Osteoblast (primary cell): ENCODE results near the gene ALMS1. TPM values are rescaled to one million over a fixed set of nuclear protein-coding genes. Genes with fewer than 3 reads are reported as not detected.
A peak's percentile ranks its signal among the peaks of the same experiment; 100 is the strongest.
"Not testable (repeated sequence)": the region's sequence is repeated elsewhere in the genome, so short reads cannot be mapped to it uniquely, and the experiment has no call there.

Experiments used
- DNase-seq: peaks from one replicate; pipeline ENCODE4 v3.0.0; 2011; ENCODE audit warnings: low spot score, mixed read lengths; ENCODE audit not compliant: insufficient read length; ENCODE audit errors: missing footprints
- H2AFZ ChIP-seq: 2 replicates; pipeline ENCODE4 v1.6.0; 2011; ENCODE audit warnings: mild to moderate bottlenecking, low read length
- H3K27ac ChIP-seq: 2 replicates; pipeline ENCODE4 v1.5.1; 2011; ENCODE audit warnings: mild to moderate bottlenecking, low read depth, low read length, moderate library complexity
- H3K27me3 ChIP-seq: 2 replicates; pipeline ENCODE4 v1.6.0; 2012; ENCODE audit warnings: mild to moderate bottlenecking, control low read depth, inconsistent platforms, low read length, moderate library complexity; ENCODE audit not compliant: insufficient read depth
- H3K36me3 ChIP-seq: 2 replicates; pipeline ENCODE4 v1.5.1; 2011; ENCODE audit warnings: mild to moderate bottlenecking, low read length, control low read depth, moderate library complexity; ENCODE audit not compliant: insufficient read depth
- H3K4me1 ChIP-seq: 2 replicates; pipeline ENCODE4 v1.5.1; 2011; ENCODE audit warnings: mild to moderate bottlenecking, low read length, control low read depth, moderate library complexity; ENCODE audit not compliant: insufficient read depth
- H3K4me2 ChIP-seq: 2 replicates; pipeline ENCODE4 v1.6.0; 2011; ENCODE audit warnings: mild to moderate bottlenecking, low read length; ENCODE audit not compliant: insufficient read depth
- H3K4me3 ChIP-seq: fragments of 200-600 bp; sonication (generic); 3 replicates; pipeline ENCODE4 v1.5.1; 2012; ENCODE audit warnings: mild to moderate bottlenecking, low read length, inconsistent platforms; ENCODE audit not compliant: insufficient read depth
- H3K79me2 ChIP-seq: 2 replicates; pipeline ENCODE4 v1.6.0; 2012; ENCODE audit warnings: mild to moderate bottlenecking, low read length, control low read depth, inconsistent platforms; ENCODE audit not compliant: insufficient read depth
- H3K9me3 ChIP-seq: 2 replicates; pipeline ENCODE4 v1.5.1; 2011; ENCODE audit warnings: low read depth, low read length, control low read depth
- H4K20me1 ChIP-seq: 2 replicates; pipeline ENCODE4 v1.6.0; 2012; ENCODE audit warnings: mild to moderate bottlenecking, low read length, control low read depth; ENCODE audit not compliant: insufficient read depth
- total RNA-seq: library from RNA; depleted of rRNA; stranded (reverse); fragments of >200 nt; gene quantifications from 2 replicates; pipeline ENCODE4 v1.2.3, GENCODE V29; 2012
- TF ChIP-seq, protein P1 (sequence below): IDR thresholded peaks from 2 replicates; pipeline ENCODE4 v1.5.1; 2011; ENCODE audit warnings: mild to moderate bottlenecking, low read depth, low read length, moderate library complexity; ENCODE audit errors: extremely low read depth

The ALMS1 gene
- total RNA-seq, 1 donor: 22.1 TPM

DNA sequence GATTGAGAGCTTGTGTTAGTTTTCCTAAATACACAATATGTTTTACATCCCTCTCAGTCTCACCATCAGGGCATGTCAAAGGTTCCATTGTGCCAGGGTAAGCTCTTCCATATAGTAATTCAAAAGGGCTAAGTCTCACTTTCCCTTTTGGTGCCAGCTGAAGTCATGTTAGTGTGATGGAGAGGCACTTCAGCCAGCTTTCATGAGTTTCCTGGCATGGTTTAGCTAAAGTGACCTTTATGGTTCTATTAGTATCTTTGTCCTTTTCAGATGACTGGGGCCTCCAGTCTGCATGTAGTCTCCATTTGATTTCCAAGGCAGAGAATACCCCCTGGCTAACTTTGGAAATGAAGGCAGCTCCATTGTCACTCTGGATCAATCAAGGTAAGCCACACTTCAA, 229.4 kb downstream of the ALMS1 start:
- no peaks in the 10 kb centered on the region for H3K79me2 ChIP-seq
- no peak for DNase-seq
- no peaks in the 10 kb centered on the region for H3K9me3 ChIP-seq
- H3K36me3 ChIP-seq: no peaks in the 10 kb centered on the region
- H4K20me1 ChIP-seq: no peaks in the 10 kb centered on the region
- H3K4me2 ChIP-seq: no peak overlapping the region
- H3K27ac ChIP-seq: no peak overlapping the region
- H3K4me1 ChIP-seq: peaks cover 4% of the 10 kb centered on the region
- H3K27me3 ChIP-seq: no peaks in the 10 kb centered on the region
- H3K4me3 ChIP-seq: no peak overlapping the region
- TF ChIP-seq, protein P1, sequence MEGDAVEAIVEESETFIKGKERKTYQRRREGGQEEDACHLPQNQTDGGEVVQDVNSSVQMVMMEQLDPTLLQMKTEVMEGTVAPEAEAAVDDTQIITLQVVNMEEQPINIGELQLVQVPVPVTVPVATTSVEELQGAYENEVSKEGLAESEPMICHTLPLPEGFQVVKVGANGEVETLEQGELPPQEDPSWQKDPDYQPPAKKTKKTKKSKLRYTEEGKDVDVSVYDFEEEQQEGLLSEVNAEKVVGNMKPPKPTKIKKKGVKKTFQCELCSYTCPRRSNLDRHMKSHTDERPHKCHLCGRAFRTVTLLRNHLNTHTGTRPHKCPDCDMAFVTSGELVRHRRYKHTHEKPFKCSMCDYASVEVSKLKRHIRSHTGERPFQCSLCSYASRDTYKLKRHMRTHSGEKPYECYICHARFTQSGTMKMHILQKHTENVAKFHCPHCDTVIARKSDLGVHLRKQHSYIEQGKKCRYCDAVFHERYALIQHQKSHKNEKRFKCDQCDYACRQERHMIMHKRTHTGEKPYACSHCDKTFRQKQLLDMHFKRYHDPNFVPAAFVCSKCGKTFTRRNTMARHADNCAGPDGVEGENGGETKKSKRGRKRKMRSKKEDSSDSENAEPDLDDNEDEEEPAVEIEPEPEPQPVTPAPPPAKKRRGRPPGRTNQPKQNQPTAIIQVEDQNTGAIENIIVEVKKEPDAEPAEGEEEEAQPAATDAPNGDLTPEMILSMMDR: no peak
- no peak overlapping the region for H2AFZ ChIP-seq

DNA sequence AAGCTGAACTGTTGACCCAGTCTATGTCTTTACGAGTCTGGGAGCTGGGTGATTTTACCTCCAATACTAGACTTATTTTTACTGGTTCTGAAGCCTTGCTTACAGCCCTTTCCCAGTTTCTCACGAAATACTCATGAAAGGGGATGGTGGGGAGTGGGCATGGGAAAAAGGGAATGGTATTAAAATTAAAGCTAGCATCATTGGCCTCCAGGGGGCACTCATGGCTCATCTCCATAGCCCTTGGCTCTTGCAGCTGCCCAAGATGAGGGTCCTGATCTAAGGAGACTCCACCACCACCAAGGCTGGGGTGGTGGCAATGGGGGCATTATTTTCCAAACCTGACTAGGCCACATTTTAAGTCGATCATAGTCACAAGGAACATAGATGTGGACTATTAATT, 234.3 kb downstream of the ALMS1 start:
- H4K20me1 ChIP-seq: not testable (repeated sequence)

DNA sequence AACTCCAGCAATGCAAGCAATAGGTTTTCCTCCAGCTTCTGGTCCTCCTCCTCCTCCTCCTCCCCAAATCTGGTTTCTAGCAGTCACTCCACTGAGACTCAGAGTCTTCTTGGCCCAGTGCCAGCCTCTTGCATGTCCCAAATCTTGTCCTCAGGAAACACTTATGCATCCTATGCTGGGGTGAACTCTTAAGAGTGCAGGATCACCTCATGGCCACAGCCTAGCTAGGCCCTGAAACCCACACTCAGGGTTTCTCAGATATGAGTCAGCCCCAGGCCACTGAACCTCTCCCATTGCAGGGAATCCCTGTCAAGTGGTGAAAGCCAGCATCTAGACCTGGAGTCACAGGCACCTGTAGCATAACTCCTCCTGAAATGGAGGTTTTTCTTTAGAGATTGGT, 238.4 kb downstream of the ALMS1 start:
- H4K20me1 ChIP-seq, H3K36me3 ChIP-seq, H3K27me3 ChIP-seq, H2AFZ ChIP-seq, H3K4me2 ChIP-seq, H3K4me3 ChIP-seq, DNase-seq, H3K4me1 ChIP-seq, H3K27ac ChIP-seq, H3K79me2 ChIP-seq, H3K9me3 ChIP-seq: not testable (repeated sequence)

More for the DNA sequence above, 234.3 kb downstream of the ALMS1 start:
- H3K4me2 ChIP-seq, H2AFZ ChIP-seq, H3K36me3 ChIP-seq, H3K79me2 ChIP-seq, H3K27me3 ChIP-seq, H3K27ac ChIP-seq, H3K4me3 ChIP-seq, H3K9me3 ChIP-seq, H3K4me1 ChIP-seq, DNase-seq: not testable (repeated sequence)
- TF ChIP-seq, protein P1: peak; percentile 10

DNA sequence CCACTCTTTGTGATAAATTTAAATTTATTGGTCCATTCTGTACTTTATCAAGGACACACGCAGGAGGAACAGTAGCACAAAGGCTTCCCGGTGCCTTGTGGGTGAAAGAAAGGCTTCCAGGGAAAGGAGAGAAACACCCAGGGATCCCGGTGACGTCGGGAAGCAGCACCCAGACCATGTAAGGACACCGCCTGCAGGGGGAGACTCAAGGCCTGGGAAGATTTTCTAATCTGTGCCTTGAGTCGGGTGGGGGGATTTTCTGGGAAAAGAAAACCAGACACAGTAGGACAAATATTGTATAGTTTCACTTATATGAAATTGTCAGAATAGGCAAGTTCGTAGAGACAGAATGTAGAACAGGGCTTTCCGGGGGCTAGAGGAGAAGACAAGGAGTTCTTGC, 239.0 kb downstream of the ALMS1 start:
- not testable (repeated sequence) for H3K27ac ChIP-seq, H4K20me1 ChIP-seq, H3K79me2 ChIP-seq, H3K4me1 ChIP-seq, DNase-seq, H3K4me2 ChIP-seq, H2AFZ ChIP-seq, H3K4me3 ChIP-seq, H3K27me3 ChIP-seq, H3K9me3 ChIP-seq, H3K36me3 ChIP-seq

DNA sequence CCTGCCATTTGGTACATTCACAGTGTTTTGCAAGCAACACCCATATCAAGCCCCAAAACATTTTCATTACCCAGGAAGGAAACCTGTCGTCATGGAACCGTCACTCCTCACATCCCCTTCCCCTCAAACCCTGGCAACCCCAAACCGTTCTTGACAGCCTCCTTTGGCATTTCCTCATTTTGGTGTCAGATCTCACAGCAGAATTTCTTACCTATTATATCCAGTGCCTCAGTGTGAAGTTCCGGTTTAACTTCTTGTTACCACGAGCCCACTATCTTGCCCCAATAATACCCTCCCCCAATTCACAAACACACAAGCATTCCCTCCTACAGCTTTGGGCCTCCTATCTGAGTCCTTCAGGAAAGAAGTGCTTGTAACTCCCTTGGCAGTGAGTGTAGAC, 240.6 kb downstream of the ALMS1 start:
- H2AFZ ChIP-seq, H3K4me2 ChIP-seq, H3K27me3 ChIP-seq, H3K36me3 ChIP-seq, DNase-seq, H4K20me1 ChIP-seq, H3K4me1 ChIP-seq, H3K27ac ChIP-seq, H3K9me3 ChIP-seq, H3K4me3 ChIP-seq, H3K79me2 ChIP-seq: not testable (repeated sequence)

DNA sequence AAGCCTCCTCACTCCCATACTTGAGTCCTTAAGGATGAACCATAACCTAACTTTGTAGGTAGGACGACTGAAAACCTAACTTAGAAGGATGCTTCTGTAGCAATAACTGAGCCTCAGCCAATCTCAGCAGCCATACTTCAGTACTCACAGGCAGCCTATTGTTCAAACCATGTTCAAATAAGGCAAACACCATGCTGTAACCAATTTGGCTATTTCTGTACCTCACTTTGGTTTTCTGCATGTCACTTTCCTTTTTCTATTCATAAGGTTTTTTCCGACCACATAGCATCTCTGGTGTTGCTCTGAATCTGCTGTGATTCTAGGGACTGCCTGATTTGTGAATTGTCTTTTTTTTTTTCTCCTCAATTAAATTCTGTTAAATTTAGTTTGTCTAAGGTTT, 242.9 kb downstream of the ALMS1 start:
- not testable (repeated sequence) for H3K4me2 ChIP-seq, H3K79me2 ChIP-seq, DNase-seq, H3K36me3 ChIP-seq, H4K20me1 ChIP-seq, H2AFZ ChIP-seq, H3K9me3 ChIP-seq, H3K27ac ChIP-seq, H3K4me3 ChIP-seq, H3K4me1 ChIP-seq, H3K27me3 ChIP-seq
